Activated naive CD4-positive, alpha-beta T cell treated with anti-CD3 and anti-CD28 coated beads, Interleukin-2, amount 50 U/mL, for 72 hours (primary cell): Measurements from ENCODE around the gene GPR156. TPM values are rescaled to one million over a fixed set of nuclear protein-coding genes. Genes with fewer than 3 reads are reported as not detected.
"Not testable (repeated sequence)": the region's sequence is repeated elsewhere in the genome, so short reads cannot be mapped to it uniquely, and the experiment has no call there.

Source experiments
- ATAC-seq, 2 donors: fragments of 150-1000 bp; cut with Tn5 transposase; 2 replicates each; pipeline ENCODE4 v1.10.0; 2021; ENCODE audit warnings: mild to moderate bottlenecking in 2 of 2, moderate library complexity in 2 of 2
- DNase-seq, 2 donors: peaks; one replicate each; pipeline ENCODE4 v3.0.0; 2021 to 2022; ENCODE audit warnings: low spot score in 2 of 2
- H3K27ac Mint-ChIP-seq, 2 donors: one replicate each; pipeline ENCODE4 v1.8.0; 2022; ENCODE audit warnings: mild to moderate bottlenecking in 2 of 2, mixed read lengths in 2 of 2
- H3K36me3 Mint-ChIP-seq, 2 donors: one replicate each; pipeline ENCODE4 v1.8.0; 2022; ENCODE audit warnings: mixed read lengths in 2 of 2
- H3K9me3 Mint-ChIP-seq, 2 donors: one replicate each; pipeline ENCODE4 v1.8.0; 2022; ENCODE audit warnings: mixed read lengths in 2 of 2
- total RNA-seq, 2 donors: library from RNA; stranded (reverse); gene quantifications; one replicate each; pipeline ENCODE4 v1.2.3, GENCODE V29; 2022

GPR156 gene
- total RNA-seq, 2 donors from 2014 or later = not detected

DNA sequence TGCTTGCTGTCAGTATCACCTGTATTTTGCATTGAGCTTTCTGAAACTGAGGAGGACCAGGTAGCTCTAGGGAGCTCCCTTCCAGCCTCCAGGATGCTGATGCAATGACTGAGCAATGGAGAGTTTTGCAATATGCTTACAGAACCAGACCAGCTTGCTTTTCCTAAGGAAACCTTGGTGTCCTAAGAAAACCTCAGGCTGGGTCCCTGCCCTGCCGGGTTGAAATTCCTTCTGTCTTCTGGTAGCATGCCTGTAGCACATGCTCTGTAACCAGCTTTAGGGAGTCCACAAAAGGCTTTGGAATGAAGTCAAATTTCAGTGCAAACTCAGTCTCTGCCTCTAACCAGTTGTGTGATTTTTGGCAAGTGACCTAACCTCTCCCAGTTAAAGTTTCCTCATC is 125.0 kb downstream of the GPR156 start:
- ATAC-seq = no peak
- peaks cover 9 to 11% of the 10 kb centered on the region in 2 donors for H3K9me3 Mint-ChIP-seq

DNA sequence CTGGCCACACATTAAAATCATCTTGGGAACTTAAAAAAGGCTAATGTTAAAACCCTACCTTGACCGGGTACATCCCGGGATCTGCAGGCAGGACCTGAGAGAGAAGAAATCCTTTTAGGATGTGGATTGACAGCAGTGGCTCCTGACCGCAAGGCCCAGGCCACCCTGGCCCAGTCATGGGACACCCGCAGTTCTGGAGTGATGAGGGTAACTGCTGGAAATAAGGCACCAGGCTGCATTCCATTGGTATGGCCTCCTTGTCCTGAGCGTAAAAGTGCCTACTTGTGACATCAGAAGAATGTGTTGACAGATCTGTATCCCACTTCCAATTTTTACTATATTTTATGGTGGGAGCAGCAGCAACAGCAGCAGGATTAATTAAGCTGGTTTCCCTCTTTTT is 127.3 kb downstream of the GPR156 start:
- ATAC-seq = no peak
- peaks cover 9 to 17% of the 10 kb centered on the region in 2 donors for H3K9me3 Mint-ChIP-seq
- peaks cover 26% of the 10 kb centered on the region in 2 donors for H3K36me3 Mint-ChIP-seq
- no peak overlapping the region for H3K27ac Mint-ChIP-seq
- DNase-seq = no peak

More for the DNA sequence above, 125.0 kb downstream of the GPR156 start:
- no peak overlapping the region for H3K27ac Mint-ChIP-seq
- DNase-seq = no peak
- peaks cover 11% of the 10 kb centered on the region in 2 donors for H3K36me3 Mint-ChIP-seq

DNA sequence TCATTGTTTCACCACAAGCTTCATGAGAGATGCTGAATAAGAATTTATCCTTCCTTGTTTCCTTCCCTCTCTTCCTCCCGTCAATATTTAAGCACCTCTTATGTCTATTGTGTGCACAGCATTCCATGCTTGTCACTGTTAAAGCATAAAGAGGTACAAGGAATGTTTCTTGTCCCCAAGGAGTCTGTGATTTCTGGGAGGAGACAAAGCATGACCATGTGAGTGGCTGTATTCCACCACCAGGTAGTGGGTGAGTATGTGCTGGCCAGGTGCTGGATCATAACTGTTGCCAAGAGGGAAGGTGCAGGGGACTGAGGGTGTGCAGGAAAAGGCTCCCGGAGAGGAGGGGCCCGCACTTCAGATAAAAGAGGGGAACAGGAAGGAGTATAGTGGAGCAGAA is 127.9 kb downstream of the GPR156 start:
- Mint-ChIP-seq H3K36me3 (peaks cover 26% of the 10 kb centered on the region in 2 donors), H3K9me3 (peaks cover 9 to 17% of the 10 kb centered on the region in 2 donors), H3K27ac (no peak overlapping the region)
- DNase-seq (no peak), ATAC-seq (no peak)

DNA sequence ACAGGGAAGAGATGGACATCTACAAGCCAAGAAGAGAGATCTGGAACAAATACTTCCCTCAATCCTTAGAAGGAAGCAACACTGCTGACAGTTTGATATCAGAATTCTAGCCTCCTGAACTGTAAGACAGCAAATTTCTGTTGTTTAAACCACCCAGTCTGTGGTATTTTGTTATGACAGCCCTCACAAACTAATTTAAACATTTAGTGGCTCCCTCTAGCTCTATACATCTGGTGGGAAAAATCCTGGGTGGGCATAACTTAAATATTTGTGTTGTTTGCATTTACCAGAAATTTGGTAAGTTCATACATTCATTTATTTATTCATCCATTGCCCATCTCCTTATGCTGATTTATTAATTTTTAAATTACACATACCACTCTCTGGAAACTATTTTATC is 128.3 kb downstream of the GPR156 start:
- Mint-ChIP-seq H3K27ac (no peak overlapping the region), H3K36me3 (peaks cover 26% of the 10 kb centered on the region in 2 donors), H3K9me3 (peaks cover 9 to 17% of the 10 kb centered on the region in 2 donors)
- DNase-seq (no peak), ATAC-seq (no peak)

DNA sequence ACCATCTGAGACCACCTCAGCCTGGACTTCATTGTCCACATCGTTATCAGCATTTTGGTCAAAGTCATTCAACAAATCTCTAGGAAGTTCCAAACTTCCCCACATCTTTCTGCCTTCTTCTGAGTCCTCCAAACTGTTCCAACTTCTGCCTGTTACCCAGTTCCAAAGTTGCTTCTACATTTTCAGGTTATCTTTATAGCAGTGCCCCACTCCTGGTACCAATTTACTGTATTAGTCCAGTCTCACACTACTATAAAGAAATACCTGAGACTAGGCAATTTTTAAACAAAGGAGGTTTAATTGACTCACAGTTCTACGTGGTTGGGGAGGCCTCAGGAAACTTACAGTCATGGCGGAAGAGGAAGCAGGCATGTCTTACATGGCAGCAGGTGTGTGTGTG is 129.3 kb downstream of the GPR156 start:
- H3K9me3 Mint-ChIP-seq = peaks cover 9 to 17% of the 10 kb centered on the region in 2 donors
- not testable (repeated sequence) for H3K27ac Mint-ChIP-seq, ATAC-seq, DNase-seq
- peaks cover 26% of the 10 kb centered on the region in 2 donors for H3K36me3 Mint-ChIP-seq

DNA sequence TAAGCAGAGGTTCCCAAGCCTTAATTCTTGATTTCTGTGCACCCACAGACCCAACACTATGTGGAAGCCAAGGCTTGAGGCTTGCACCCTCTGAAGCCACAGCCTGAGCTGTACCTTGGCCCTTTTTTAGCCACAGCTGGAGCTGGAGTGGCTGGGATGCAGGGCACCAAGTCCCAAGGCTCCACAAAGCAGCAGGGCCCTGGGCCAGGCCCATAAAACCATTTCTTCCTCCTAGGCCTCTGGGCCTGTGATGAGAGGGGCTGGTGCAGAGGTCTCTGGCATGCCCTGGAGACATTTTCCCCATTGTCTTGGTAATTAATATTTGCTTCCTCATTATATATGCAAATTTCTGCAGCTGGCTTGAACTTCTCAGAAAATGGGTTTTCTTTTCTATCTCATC is 129.9 kb downstream of the GPR156 start:
- DNase-seq (no peak), ATAC-seq (no peak)
- Mint-ChIP-seq H3K27ac (no peak overlapping the region), H3K9me3 (peaks cover 9 to 17% of the 10 kb centered on the region in 2 donors), H3K36me3 (peaks cover 26% of the 10 kb centered on the region in 2 donors)

DNA sequence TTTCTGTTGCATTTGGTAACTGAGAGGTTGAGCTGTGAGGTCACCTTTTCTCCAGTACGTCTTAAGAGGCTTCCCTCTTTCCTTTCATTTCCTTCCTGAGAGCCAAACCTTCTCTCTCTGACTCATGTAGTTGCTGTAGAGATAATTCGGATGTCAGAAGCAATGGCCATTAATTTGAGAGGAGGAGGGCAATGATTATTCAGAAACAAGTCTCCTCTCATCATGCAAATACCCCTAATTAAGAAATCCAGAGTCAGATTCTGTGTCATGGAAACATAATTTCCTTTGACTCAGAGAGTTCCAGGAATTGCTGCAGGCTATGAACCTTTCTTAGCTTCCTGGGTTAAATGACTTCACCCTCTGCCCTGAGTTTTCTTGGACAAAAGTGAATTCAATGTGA is 131.7 kb downstream of the GPR156 start:
- Mint-ChIP-seq H3K9me3 (peaks cover 9 to 17% of the 10 kb centered on the region in 2 donors), H3K36me3 (peaks cover 26% of the 10 kb centered on the region in 2 donors), H3K27ac (no peak overlapping the region)
- DNase-seq (no peak), ATAC-seq (no peak)

DNA sequence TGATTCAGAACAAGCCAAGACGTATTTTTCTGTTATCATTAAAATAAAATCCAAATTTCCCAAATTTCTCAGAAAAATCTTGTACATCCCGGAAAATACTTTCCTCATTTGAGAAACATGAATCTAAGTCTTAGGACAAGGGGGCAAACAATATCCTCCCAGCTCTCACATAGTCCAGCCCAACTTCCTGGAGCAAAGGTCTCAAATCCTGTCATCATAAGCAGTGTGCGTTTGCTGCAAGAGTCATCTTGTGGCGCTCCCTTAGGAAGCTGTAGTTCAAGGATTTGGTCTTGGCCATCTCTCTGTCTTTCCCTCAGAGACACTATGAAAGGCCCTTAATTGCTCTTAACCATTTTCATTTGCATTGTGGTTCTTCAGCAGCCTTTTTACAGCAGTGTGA is 133.2 kb downstream of the GPR156 start:
- H3K27ac Mint-ChIP-seq = no peak overlapping the region
- ATAC-seq (no peak), DNase-seq (no peak)
- peaks cover 26% of the 10 kb centered on the region in 2 donors for H3K36me3 Mint-ChIP-seq
- H3K9me3 Mint-ChIP-seq = peaks cover 9 to 17% of the 10 kb centered on the region in 2 donors

DNA sequence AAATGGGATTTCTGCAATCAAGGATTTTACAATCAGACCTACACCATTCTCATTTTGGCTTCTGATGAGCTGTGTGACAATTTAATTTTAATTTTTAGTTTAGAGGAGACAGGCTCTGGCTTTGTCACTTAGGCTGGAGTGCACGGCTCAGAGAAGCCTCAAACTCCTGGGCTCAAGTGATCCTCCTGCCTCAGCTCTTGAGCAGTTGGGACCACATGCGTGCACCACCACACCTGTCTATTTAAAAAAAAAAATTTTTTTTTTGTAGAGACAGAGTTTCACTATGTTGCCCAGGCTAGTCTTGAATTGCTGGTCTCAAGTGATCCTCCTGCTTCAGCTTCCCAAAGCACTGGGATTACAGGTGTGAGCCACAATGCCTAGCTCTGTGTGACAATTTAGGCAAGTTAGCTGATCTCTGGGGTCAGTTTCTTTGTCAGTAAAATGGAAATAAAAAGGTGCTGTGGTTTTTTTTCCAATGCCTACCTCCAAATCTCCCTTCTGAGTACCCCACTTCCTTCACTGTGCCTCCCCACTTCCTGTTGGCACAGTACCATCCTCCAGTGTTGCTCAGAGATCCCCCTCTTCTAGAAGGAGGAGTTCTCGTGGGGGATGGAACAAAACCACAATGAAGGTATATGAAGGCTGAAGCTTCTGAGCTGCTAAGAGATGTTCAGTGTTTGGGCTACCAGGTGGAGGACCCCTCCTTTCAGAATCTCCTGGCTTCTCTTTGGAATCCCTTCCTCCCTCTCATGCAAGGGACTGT is 136.7 kb downstream of the GPR156 start:
- ATAC-seq (no peak), DNase-seq (no peak)
- Mint-ChIP-seq H3K36me3 (no peaks in the 10 kb centered on the region), H3K9me3 (no peaks in the 10 kb centered on the region), H3K27ac (no peak overlapping the region)

DNA sequence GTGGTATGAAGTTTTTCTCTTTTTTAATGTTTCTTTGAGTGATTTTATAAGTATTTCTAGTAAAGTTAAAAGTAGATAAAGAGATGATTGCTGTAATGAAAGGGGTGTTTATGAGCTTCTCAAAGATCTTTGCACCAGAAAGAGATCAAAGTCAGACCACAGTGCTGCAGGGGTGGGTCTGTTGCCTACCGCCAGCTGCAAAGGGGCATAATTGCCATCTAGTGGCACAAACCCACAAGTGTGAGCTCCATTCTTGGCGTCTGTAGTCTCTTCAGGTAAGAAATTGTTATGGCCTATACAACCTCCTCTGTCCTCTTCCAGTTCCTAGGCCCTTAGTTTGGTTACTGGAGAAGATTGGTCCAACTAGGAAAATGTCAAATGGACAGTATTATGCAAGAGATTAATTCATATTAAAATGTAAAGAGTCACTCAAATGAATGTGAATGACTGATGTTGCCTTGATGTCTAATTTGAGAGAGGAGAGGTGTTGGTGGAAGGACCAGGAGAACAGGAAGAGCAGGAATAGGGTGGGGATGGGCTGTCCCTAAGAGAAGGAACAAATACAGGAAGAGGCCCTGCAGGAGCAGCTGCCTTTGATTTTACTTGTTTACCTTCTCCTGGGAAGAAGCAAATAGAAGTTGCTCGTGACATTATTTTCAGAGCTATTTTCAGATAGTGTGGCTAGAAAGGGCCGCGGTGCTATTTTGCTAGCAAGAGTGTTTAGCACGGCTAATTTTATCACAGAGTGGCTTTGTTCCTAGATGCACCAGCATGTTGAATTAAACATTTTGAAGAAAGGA is 137.8 kb downstream of the GPR156 start:
- H3K36me3 Mint-ChIP-seq = no peaks in the 10 kb centered on the region
- peak; percentile 42 to 45 for ATAC-seq
- H3K27ac Mint-ChIP-seq = peak overlapping the region in 1 of 2 donors; percentile 8
- peak in 1 of 2 donors; percentile 15 for DNase-seq
- H3K9me3 Mint-ChIP-seq = no peaks in the 10 kb centered on the region

DNA sequence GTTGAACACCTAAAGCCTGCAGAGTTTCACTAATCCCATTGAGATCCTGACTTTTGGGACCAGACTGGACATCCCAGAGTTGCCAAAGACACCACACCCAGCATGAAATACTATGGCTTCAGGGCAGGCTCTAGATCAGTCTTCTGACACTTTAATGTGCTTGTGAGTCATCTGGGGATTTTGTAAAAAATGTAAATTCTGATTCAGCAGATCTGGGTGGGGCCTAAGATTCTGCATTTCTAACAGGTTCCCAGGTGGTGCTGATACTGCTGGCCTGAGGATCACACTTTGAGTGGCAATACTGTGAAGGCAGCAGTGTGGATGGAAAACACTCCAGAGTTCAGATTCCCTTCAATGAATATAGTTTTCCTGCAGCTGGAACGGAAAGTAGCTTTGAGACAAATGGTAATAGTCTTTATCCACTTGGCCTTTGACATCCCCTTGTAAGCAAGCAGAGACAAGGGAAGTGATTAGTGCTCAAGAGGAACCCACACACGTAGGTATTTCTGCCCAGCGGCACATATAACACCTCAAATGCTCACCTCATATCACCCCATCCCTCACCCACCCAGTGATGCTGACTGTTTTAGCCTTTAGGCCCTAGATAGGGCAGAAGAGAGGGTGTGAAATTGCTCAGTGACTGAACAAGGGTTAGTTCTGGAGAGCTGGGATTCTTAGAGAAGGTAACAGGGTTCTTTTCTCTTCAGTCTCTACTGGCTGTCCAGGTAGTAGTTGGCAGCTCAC is 139.3 kb downstream of the GPR156 start:
- DNase-seq (peak in 1 of 2 donors; percentile 29), ATAC-seq (peak; percentile 91 to 96)
- H3K27ac Mint-ChIP-seq = no peak overlapping the region
- H3K36me3 Mint-ChIP-seq = no peaks in the 10 kb centered on the region
- H3K9me3 Mint-ChIP-seq = no peaks in the 10 kb centered on the region

DNA sequence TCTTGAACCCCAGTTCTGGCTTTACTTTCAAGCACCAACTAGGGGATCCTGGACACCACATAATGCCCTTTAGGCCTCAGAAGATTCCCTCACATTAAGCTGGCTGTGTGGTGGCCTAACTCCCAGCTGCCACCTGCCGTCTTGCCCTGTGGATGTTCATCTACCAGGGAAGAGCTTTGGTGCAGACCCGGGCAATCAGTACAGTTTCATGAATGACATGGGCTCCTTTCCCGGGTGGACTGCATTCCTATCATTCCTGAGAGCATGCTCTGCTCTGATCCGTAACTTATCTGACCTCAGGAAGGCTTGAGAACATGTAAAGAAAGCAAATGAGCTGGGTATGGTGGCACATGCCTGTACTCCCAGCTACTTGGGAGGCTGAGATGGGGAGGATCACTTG is 140.8 kb downstream of the GPR156 start:
- ATAC-seq = no peak

DNA sequence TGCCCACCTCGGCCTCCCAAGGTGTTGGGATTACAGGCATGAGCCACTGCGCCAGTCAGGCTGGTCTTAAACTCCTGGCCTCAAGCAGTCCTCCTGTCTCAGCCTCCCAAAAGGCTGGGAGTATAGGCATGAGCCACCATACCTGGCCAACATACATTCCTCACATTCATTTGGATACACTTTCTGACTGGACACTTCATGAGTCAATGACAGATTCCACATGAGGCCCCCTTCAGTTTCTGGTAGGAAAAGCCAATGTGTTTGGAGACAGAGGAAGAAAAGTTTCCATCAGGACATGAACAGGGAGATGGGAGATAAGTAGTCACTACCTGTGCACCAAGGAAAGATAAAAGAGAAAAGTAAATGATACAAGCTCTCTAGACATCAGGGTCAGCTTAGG is 141.3 kb downstream of the GPR156 start:
- no peaks in the 10 kb centered on the region for H3K9me3 Mint-ChIP-seq
- no peaks in the 10 kb centered on the region for H3K36me3 Mint-ChIP-seq
- H3K27ac Mint-ChIP-seq = no peak overlapping the region
- no peak for DNase-seq
- no peak for ATAC-seq

More for the DNA sequence above, 140.8 kb downstream of the GPR156 start:
- no peaks in the 10 kb centered on the region for H3K9me3 Mint-ChIP-seq
- H3K36me3 Mint-ChIP-seq = no peaks in the 10 kb centered on the region
- H3K27ac Mint-ChIP-seq = no peak overlapping the region
- DNase-seq = no peak

DNA sequence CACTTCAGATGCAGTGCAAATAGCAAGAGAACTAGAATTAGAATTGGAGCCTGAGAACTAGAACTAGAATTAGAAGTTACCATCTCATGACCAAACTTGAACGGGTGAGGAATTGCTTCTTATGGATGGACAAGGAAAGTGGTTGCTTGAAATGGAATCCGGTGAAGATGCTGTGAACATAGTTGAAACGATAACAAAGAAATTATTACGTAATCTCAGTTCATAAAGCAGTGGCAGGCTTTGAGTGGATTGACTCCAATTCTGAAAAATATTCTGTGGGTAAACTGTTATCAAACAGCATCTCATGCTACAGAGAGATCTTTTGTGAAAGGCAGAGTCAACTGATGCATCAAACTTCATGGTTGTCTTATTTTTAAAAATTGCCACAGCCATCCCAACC is 142.8 kb downstream of the GPR156 start:
- H3K36me3 Mint-ChIP-seq = no peaks in the 10 kb centered on the region
- H3K9me3 Mint-ChIP-seq = no peaks in the 10 kb centered on the region
- DNase-seq (no peak), ATAC-seq (no peak)
- no peak overlapping the region for H3K27ac Mint-ChIP-seq

DNA sequence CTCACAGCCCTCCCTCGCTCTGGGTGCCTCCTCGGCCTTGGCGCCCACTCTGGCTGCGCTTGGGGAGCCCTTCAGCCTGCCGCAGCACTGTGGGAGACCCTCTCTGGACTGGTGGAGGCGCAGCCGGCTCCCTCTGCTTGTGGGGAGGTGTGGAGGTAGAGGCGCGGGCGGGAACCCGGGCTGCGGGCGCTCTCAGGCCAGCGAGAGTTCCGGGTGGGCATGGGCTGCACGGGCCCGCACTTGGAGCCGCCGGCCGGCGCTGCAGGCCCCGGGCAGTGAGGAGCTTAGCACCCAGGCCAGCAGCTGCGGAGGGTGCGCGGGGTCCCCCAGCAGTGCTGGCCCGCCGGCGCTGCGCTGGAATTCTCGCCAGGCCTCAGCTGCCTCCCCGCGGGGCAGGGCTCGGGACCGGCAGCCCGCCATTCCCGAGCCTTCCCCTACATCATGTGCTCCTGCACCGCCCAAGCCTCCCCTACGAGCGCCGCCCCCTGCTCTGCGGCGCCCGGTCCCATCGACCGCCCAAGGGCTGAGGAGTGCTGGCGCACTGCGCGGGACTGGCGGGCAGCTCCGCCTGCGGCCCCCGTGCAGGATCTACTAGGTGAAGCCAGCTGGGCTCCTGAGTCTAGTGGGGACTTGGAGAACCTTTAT is 144.8 kb downstream of the GPR156 start:
- DNase-seq (no peak), ATAC-seq (no peak)
- Mint-ChIP-seq H3K36me3 (no peaks in the 10 kb centered on the region), H3K9me3 (no peaks in the 10 kb centered on the region), H3K27ac (no peak overlapping the region)

DNA sequence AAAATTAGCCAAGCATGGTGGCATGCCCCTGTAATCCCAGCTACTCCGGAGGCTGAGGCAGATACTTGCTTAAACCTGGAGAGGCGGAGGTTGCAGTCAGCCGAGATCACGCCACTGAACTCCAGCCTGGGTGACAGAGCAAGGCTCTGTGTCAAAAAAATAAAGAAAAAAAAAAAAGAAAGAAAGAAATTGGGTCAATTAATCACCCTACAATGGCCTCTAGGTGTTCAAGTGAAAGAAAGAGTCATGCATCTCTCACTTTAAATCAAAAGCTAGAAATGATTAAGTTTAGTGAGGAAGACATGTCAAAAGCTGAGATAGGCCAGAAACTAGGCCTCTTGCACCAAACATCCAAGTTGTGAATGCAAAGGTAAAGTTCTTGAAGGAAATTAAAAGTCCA is 145.9 kb downstream of the GPR156 start:
- no peak for DNase-seq
- peak in 1 of 2 donors; percentile 58 for ATAC-seq
- no peaks in the 10 kb centered on the region for H3K9me3 Mint-ChIP-seq
- no peak overlapping the region for H3K27ac Mint-ChIP-seq
- no peaks in the 10 kb centered on the region for H3K36me3 Mint-ChIP-seq
